HG02884 (cell line): ENCODE data around the gene INO80D.

Experiments
- ATAC-seq: cut with Tn5 transposase; IDR thresholded peaks from one replicate; pipeline ENCODE4 v1.9.1; 2021; ENCODE audit warnings: mild to moderate bottlenecking, moderate library complexity; ENCODE audit not compliant: unreplicated experiment

INO80D gene

GRCh38 chr2:205947621-205948495, 138.1 kb downstream of the INO80D start:
- ATAC-seq = peak; percentile 79

GRCh38 chr2:205946226-205946625, 139.7 kb downstream of the INO80D start:
- ATAC-seq = no peak
